HG02571 (cell line): ENCODE data around the gene NTF4.
A peak's percentile ranks its signal among the peaks of the same experiment; 100 is the strongest.

ENCODE experiments used
- ATAC-seq: cut with Tn5 transposase; IDR thresholded peaks from one replicate; pipeline ENCODE4 v1.9.1; 2021; ENCODE audit warnings: mild to moderate bottlenecking, moderate library complexity; ENCODE audit not compliant: unreplicated experiment

Gene NTF4, protein sequence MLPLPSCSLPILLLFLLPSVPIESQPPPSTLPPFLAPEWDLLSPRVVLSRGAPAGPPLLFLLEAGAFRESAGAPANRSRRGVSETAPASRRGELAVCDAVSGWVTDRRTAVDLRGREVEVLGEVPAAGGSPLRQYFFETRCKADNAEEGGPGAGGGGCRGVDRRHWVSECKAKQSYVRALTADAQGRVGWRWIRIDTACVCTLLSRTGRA

GRCh38 chr19:49064768-49065611, at the start of gene NTF4:
Gene NTF4, minus strand, starts transcription at chr19:49064818. Its CDS starts 2,821 bp downstream, at chr19:49061997.
- ATAC-seq: no peak

DNA sequence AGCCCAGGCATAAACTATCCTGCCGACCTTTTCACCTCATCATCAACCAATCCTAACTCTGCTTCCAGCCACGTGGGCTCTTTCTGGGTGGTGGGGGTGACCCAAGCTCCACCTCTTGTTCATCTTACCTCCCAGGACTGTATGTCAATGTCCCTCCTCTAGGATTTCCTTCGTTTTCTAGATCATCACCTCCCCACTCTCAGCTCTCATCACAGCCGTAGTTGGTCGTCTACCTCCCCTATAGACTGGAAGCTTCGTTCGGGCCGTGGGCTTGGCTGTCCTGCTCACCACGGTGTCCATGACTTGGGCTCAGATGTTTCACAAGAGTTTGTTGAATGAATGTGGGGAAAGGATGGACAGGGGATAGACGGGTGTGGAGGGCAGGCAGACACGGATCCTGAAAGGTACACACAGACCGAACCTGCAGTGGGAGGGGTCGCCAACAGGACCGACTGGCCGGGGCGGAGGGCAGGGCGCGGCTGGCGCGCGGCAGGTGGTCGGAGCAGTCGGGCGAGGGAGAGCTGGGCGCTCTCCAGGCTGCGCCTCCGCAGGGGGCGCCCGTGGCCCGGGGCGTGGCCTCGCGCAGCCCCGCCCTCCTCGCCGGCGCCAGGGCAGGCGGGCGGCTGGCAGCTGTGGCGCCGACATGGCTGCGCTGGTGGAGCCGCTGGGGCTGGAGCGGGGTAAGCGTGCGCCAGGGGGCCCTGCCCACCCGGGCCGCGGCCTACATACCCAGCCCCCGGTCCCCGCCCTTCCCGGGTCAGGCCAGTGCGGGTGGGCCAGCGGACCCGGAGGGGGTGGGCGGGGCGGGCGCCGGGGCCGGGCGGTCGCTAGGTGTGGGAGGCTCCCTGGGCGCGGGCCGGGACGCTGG, 49.4 kb upstream of the NTF4 start, which contains the start of gene LIN7B:
LIN7B (plus strand) TSS at position 609 of the 868 bp plus-strand sequence; CDS start at position 644, 35 bp downstream.
- ATAC-seq: peak; percentile 45

DNA sequence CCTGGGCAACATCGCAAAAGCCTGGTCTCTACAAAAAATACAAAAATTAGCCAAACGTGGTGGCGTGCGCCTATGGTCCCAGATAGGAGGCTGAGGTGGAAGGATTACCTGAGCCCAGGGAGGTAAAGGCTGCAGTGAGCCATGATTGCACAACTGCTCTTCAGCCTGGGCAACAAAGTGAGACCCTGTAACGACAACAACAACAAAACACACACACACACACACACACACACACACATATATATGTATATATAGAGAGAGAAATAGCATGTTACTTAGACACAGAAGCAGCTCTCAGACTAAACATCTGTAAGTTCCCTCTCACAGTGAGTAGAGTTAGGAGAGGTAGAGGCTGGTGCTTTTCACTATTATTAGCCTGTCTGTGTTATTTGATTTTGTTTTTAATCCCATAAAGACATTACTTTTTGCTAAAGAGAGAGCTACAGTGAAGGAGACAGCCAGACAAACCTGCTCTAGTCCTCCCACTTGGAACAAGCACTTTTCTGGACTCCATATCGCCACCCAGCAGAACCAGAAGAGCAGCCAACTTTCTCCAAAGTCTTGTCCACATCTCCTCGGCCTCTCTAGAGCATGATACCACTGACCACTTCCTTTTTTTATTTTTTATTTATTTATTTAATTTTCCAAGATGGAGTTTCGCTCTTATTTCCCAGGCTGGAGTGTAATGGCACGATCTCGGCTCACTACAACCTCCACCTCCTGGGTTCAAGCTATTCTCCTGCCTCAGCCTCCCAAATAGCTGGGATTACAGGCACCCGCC, 46.8 kb upstream of the NTF4 start:
- ATAC-seq: no peak

GRCh38 chr19:49110567-49110966, 45.9 kb upstream of the NTF4 start:
- ATAC-seq: no peak

- no peak for ATAC-seq
Observed at GRCh38 chr19:49109569-49110233, 45.1 kb upstream of the NTF4 start.

- no peak for ATAC-seq
Observed at GRCh38 chr19:49109051-49109450, 44.4 kb upstream of the NTF4 start.

GRCh38 chr19:49107625-49108459, 43.2 kb upstream of the NTF4 start:
- ATAC-seq: no peak

DNA sequence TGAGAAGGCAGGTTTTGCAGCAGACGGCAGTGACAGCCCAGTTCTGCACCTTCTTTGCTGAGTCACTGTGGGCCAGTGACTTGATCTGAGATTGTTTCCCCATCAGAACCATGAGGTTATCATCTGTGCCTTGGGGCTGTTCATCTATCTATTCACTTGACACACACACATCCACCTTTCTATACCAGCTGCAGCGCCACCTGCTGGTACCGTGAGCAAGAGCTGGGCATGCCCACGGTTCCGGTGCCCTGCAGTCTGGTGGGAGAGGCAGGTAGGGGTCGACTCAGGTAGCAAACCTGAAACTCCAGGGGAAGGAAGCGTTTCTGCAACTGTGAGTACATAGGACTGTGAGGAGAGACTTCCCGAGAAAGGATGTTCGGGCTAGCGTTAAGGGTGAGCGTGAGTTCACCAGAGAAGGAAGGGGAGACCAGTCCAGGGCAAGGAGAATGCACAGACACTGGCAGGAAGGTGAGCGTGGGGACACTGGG, 42.1 kb upstream of the NTF4 start:
- no peak for ATAC-seq

DNA sequence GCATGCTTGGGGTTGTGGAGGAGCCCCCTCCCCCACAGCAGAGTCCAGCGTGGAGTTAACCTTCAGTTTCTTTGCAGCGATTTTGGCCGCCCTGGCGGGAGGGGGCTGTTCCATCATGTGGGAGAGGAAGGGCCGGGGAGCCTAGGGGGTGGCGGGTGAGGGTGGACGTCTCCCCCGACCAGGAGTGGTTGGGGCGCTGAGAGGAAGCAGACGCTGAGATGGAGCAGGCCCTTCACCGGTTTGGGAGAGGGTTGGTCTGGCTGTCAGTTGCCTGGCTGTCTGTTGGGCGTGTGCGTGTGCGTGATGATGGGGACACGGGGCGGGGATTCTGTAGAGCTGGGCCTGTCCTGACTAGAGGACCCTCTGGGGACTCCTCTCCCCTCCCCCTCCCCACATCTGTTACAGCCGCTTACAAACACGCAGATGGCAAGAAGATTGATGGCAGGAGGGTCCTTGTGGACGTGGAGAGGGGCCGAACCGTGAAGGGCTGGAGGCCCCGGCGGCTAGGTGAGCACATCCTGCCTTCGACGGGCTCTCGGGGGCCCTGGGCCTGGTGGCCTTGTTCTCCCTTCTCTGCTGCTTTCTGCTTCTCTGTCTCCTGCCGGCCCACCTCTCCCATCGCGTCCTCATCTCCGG, 39.7 kb upstream of the NTF4 start:
- ATAC-seq: no peak

DNA sequence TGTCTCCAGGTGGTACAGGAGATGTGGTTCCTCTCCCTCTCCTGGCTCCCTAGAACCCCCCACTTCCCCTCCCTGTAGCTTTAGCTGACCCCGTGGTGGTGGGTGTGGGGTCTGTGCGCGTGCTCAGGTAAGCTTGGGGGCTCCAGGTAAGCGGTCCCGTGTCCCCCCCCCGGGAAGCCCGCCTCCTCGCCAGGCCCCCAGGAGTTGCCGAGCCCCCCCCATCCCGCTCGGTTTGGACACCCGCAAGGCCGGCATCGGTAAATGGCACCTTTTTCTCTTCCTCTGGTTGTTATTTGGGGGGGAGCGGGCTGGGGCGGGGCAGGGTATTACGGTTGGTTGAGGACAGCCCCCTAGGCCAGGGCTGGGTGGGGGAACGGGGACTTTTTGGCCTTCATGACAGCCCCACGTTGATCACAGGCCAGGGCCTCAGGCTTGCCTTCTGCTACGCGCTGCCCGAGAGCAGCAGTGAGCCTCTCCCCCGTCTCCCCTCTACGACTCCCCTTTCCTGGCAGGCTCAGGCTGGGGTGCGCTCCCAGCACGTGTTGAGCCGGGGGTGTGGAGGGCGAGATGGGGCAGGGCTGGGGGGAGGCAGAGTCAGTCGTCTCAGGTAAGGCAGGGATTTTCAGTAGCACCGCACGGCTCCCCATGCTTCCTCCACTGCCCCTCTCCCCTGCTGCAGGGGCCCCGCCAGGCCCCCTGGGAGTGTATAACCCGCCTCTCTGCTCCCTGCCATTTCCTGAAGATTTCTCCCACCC, 38.9 kb upstream of the NTF4 start:
- no peak for ATAC-seq

GRCh38 chr19:49102303-49102702, 37.7 kb upstream of the NTF4 start:
- ATAC-seq: no peak

GRCh38 chr19:49101160-49101559, 36.5 kb upstream of the NTF4 start:
- no peak for ATAC-seq

GRCh38 chr19:49098795-49099194, 34.2 kb upstream of the NTF4 start:
- ATAC-seq: no peak

- ATAC-seq: no peak
Observed at GRCh38 chr19:49097453-49098288, 33.1 kb upstream of the NTF4 start.

DNA sequence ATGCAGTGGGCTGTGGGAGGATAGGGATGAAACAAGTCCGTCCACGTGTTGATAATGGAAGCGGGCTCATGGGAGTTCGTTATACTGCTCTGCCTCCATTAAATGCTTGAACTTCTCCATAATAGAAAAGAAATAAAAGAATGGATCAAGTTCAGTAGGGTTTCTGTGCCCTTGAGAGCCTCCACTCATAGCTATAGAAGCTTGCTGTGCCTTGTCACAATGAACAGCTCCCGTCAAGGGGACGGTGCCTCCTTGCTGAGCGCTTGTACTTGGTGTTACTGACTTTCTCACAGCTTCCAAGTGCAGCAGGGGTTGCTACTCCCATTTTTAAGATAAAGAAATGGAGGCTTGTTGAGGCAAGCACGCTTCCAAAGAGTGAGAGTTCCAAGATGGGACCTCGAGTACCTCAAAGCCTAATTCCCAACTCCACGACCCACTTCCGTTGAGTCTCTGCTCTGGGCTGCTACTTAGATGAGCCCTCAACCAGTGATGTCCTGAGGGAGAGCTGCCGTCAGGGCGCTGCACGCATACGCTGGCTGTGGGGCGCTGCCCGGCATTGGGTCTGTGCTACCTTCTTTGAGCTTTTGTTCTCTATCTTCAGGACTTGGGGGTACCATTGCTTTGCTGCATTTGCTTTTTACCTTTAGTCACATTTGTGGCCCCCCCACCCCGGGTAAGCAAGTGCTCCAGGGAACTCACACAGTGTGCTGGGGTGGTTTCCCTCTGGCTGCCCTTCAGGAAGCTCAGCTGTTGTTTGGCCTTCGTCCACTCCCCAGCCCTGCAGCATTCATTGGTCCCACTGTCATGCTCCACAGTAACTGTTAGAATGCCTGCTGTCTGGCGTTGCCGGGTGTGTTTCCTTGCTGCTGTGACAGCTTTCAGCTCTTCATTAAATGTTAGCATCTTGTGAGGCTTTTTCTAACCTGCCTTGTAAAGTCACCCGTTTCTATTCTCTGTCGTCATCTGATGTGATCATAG, 30.2 kb upstream of the NTF4 start:
- ATAC-seq: no peak

GRCh38 chr19:49092686-49093085, 28.1 kb upstream of the NTF4 start:
- ATAC-seq: no peak
